Natural killer cell (primary cell): ENCODE data around the gene HTR2A. TPM values are rescaled to one million over a fixed set of nuclear protein-coding genes. Genes with fewer than 3 reads are reported as not detected.

Experiments used
- ATAC-seq, 3 donors: fragments of 150-1000 bp in 2 of 3; fragments of 200-7000 bp in 1 of 3; cut with Tn5 transposase; 1 replicate in 1 of 3; 2 replicates in 2 of 3; pipeline ENCODE4 v1.10.0; 2021; ENCODE audit warnings: mild to moderate bottlenecking in 2 of 3, moderate library complexity in 2 of 3
- DNase-seq, 2 donors: peaks; one replicate each; pipeline versions ENCODE4 v3.0.0 to v3.0.0-alpha.2; 2013 to 2021; ENCODE audit warnings: mixed read lengths in 1 of 2
- H3K27ac ChIP-seq: one replicate; pipeline ENCODE4 v1.5.1; 2013; ENCODE audit warnings: mild to moderate bottlenecking, low read length
- H3K27me3 ChIP-seq: one replicate; pipeline ENCODE4 v1.6.1; 2013; ENCODE audit warnings: low read length; ENCODE audit not compliant: control insufficient read depth, insufficient read depth
- H3K36me3 ChIP-seq: one replicate; pipeline ENCODE4 v1.6.1; 2013; ENCODE audit warnings: low read length; ENCODE audit not compliant: control insufficient read depth, insufficient read depth
- H3K4me1 ChIP-seq: one replicate; pipeline ENCODE4 v1.6.1; 2013; ENCODE audit warnings: low read length; ENCODE audit not compliant: control insufficient read depth, insufficient read depth
- H3K4me3 ChIP-seq: one replicate; pipeline ENCODE4 v1.5.1; 2013; ENCODE audit warnings: low read length
- H3K9me3 ChIP-seq: one replicate; pipeline ENCODE4 v1.6.1; 2013; ENCODE audit warnings: low read length; ENCODE audit not compliant: control insufficient read depth, insufficient read depth
- H3K27ac Mint-ChIP-seq, 2 donors: one replicate each; pipeline ENCODE4 v1.8.0; 2022; ENCODE audit warnings: mild to moderate bottlenecking in 2 of 2, mixed read lengths in 2 of 2, moderate library complexity in 1 of 2
- H3K27me3 Mint-ChIP-seq, 2 donors: one replicate each; pipeline ENCODE4 v1.8.0; 2022; ENCODE audit warnings: low read depth in 2 of 2, mixed read lengths in 2 of 2
- H3K36me3 Mint-ChIP-seq: one replicate; pipeline ENCODE4 v1.8.0; 2022; ENCODE audit warnings: mixed read lengths
- H3K4me1 Mint-ChIP-seq, 2 donors: one replicate each; pipeline ENCODE4 v1.8.0; 2022; ENCODE audit warnings: mixed read lengths in 2 of 2
- H3K4me3 Mint-ChIP-seq: one replicate; pipeline ENCODE4 v1.8.0; 2022; ENCODE audit warnings: mild to moderate bottlenecking, moderate library complexity, mixed read lengths
- H3K9me3 Mint-ChIP-seq, 2 donors: one replicate each; pipeline ENCODE4 v1.8.0; 2022; ENCODE audit warnings: mixed read lengths in 2 of 2
- CTCF ChIP-seq: fragments of 200-600 bp; IDR thresholded peaks from one replicate; pipeline ENCODE4 v1.8.0; 2022; ENCODE audit warnings: antibody characterized with exemption
- WGBS: methylation state at CpG from one replicate; pipeline ENCODE4 v1.1.7; 2013; ENCODE audit warnings: missing lambda C conversion rate; ENCODE audit not compliant: insufficient coverage; 5-methylcytosine and 5-hydroxymethylcytosine counted together
- intact Hi-C: fragments of 100-400 bp; cut with micrococcal nuclease; formaldehyde crosslinking; loops from one replicate; pipeline ENCODE4 v1.14.2; 2022
- total RNA-seq, 4 donors: library from RNA; stranded (reverse); fragments of 120-200 nt in 1 of 4; gene quantifications; one replicate each; pipeline versions ENCODE4 v1.2.3 to v1.2.4, GENCODE V29; 2013 to 2022

HTR2A gene
- total RNA-seq, 3 donors from 2014 or later (not counting 1 experiment from before 2014, with no cell fraction given), result not detected

GRCh38 chr13:46822551-46822950 lies 74.3 kb downstream of the HTR2A start:
- no peak for TF ChIP-seq CTCF
- Histone ChIP-seq H3K4me3 (no peak overlapping the region), H3K4me1 (no peaks in the 10 kb centered on the region), H3K27ac (no peak overlapping the region), H3K36me3 (no peaks in the 10 kb centered on the region), H3K27me3 (no peaks in the 10 kb centered on the region), H3K9me3 (no peaks in the 10 kb centered on the region)
- intact Hi-C loops, result no loop called here
- DNase-seq (no peak), ATAC-seq (no peak)
- H3K36me3 Mint-ChIP-seq, result no peaks in the 10 kb centered on the region
- peaks cover 0 to 11% of the 10 kb centered on the region in 2 donors for H3K27me3 Mint-ChIP-seq
- no peaks in the 10 kb centered on the region for H3K9me3 Mint-ChIP-seq
- H3K4me1 Mint-ChIP-seq, result no peaks in the 10 kb centered on the region
- H3K27ac Mint-ChIP-seq, result no peak overlapping the region
- 85% methylated on average over 2 of the region's 2 CpGs for WGBS
- H3K4me3 Mint-ChIP-seq, result no peak overlapping the region

- H3K9me3 ChIP-seq, result no peaks in the 10 kb centered on the region
- H3K27me3 ChIP-seq, result no peaks in the 10 kb centered on the region
- Mint-ChIP-seq H3K9me3 (peaks cover 0 to 1% of the 10 kb centered on the region in 2 donors), H3K27ac (no peak overlapping the region), H3K27me3 (peaks cover 7 to 14% of the 10 kb centered on the region in 2 donors), H3K36me3 (peaks cover 8% of the 10 kb centered on the region), H3K4me3 (no peak overlapping the region), H3K4me1 (no peaks in the 10 kb centered on the region)
- no peak for TF ChIP-seq CTCF
- H3K4me1 ChIP-seq, result no peaks in the 10 kb centered on the region
- intact Hi-C loops, result no loop called here
- no peak for ATAC-seq
- DNase-seq, result no peak
- H3K36me3 ChIP-seq, result no peaks in the 10 kb centered on the region
- no peak overlapping the region for H3K4me3 ChIP-seq
- 92% methylated on average over 13 of the region's 13 CpGs for WGBS
- H3K27ac ChIP-seq, result no peak overlapping the region
Measured at GRCh38 chr13:46817838-46818476, 78.9 kb downstream of the HTR2A start.

GRCh38 chr13:46817095-46817494 lies 79.8 kb downstream of the HTR2A start:
- no peak for DNase-seq
- no peaks in the 10 kb centered on the region for H3K4me1 Mint-ChIP-seq
- Histone ChIP-seq H3K4me3 (no peak overlapping the region), H3K4me1 (no peaks in the 10 kb centered on the region), H3K27me3 (peaks cover 3% of the 10 kb centered on the region), H3K36me3 (no peaks in the 10 kb centered on the region), H3K27ac (no peak overlapping the region), H3K9me3 (no peaks in the 10 kb centered on the region)
- ATAC-seq, result no peak
- intact Hi-C loops, result no loop called here
- TF ChIP-seq CTCF, result no peak
- peaks cover 1 to 8% of the 10 kb centered on the region in 2 donors for H3K9me3 Mint-ChIP-seq
- H3K36me3 Mint-ChIP-seq, result peaks cover 16% of the 10 kb centered on the region
- no peak overlapping the region for H3K4me3 Mint-ChIP-seq
- whole genome bisulfite sequencing, result 88% methylated on average over 1 of the region's 1 CpG
- peaks cover 7 to 18% of the 10 kb centered on the region in 2 donors for H3K27me3 Mint-ChIP-seq
- no peak overlapping the region for H3K27ac Mint-ChIP-seq

GRCh38 chr13:46816371-46816770 lies 80.5 kb downstream of the HTR2A start:
- DNase-seq (no peak), ATAC-seq (no peak)
- Histone ChIP-seq H3K36me3 (no peaks in the 10 kb centered on the region), H3K4me3 (no peak overlapping the region), H3K27ac (no peak overlapping the region), H3K9me3 (no peaks in the 10 kb centered on the region), H3K4me1 (no peaks in the 10 kb centered on the region), H3K27me3 (peaks cover 3% of the 10 kb centered on the region)
- Mint-ChIP-seq H3K9me3 (peaks cover 3 to 9% of the 10 kb centered on the region in 2 donors), H3K4me1 (no peaks in the 10 kb centered on the region), H3K27ac (no peak overlapping the region), H3K4me3 (no peak overlapping the region), H3K27me3 (peaks cover 6 to 23% of the 10 kb centered on the region in 2 donors), H3K36me3 (peaks cover 20% of the 10 kb centered on the region)
- intact Hi-C loops, result no loop called here
- no peak for TF ChIP-seq CTCF
- WGBS, result 71% methylated on average over 1 of the region's 1 CpG
